Mammary epithelial cell (primary cell): Measurements from ENCODE around the gene SEPTIN5.

ENCODE experiments used
- CTCF ChIP-seq, 2 donors: IDR thresholded peaks in 1 of 2; conservative IDR thresholded peaks in 1 of 2; 2 replicates each; pipeline ENCODE4 v1.5.1; 2011 to 2012; ENCODE audit warnings: inconsistent platforms in 2 of 2, low read length in 2 of 2, mild to moderate bottlenecking in 2 of 2, control low read depth in 1 of 2, low read depth in 1 of 2; ENCODE audit not compliant: insufficient read depth in 1 of 2; ENCODE audit errors: extremely low read depth in 1 of 2
- EZH2 ChIP-seq: IDR thresholded peaks from 2 replicates; pipeline ENCODE4 v1.6.1; 2012; ENCODE audit warnings: low read length, inconsistent platforms, borderline replicate concordance

DNA sequence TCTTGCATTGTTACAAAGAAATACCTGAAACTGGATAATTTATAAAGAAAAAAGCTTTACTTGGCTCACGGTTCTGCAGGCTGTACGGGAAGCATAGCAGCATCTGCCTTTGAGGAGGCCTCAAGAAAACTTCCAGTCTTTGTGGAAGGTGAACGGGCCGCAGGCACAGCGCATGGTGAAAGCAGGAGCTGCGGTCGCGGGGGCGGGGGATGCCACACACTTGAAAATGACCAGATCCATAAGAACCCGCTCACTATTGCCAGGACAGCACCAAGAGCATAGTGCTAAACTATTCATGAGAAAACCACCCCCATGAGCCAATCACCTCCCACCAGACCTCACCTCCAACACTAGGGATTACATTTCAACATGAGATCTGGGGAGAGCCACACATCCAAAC lies 45.6 kb upstream of the SEPTIN5 start:
- TF ChIP-seq CTCF (conservative IDR thresholded peaks at IDR 0.05 in 1 of 2, IDR thresholded peaks at IDR 0.05 in 1 of 2; ENCODE audit: extremely low read depth in 1 of 2, insufficient read depth in 1 of 2, low read depth in 1 of 2, low read length in 2 of 2) (no peak), EZH2 (no peak)
